ENCODE measurements around the gene CD47. TPM values are rescaled to one million over a fixed set of nuclear protein-coding genes. Genes with fewer than 3 reads are reported as not detected.

CD47 gene
- total and polyA plus RNA-seq, 2 donors from 2014 or later: 61.7 to 104 TPM

DNA sequence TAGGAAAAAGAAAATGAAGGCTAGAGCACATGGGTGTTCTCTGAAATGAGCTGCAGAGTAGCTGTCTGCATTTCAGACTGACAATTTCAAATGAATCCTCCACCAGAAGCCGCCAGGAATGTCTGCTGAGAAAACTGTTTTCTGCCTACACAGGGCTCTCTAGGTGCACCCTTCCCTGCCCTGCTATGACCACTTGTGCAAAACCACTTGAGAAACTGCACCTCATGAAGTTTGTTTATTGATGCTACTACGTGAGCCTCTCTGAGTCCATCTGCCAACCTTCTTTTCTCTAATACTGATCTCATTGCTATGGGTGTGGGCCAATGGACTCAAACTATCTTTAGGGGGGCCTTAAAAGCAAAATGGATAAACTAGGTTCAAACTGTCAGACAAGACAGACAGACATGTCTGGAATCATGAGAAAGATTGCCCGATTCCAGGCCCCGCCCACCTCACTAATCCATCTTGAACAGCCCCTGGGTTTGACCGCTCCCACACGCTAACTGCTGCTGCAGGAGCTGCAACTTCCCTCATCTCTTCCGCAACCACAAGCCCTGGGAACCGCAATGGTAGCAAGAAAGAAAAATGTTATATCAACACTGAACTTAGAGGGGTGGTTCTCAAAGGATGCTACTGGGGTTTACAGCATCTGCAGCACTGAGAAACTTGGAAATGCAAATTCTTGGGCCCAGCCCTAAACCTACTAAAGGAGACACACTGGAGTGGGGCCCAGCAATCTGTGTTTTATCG is 9.0 kb upstream of the CD47 start:
- H3K27me3 ChIP-seq (ENCODE audit: control insufficient read depth, insufficient read depth, low read length): no peaks in the 10 kb centered on the region
- H3K9ac ChIP-seq (ENCODE audit: low read length in 3 of 3): no peak overlapping the region
- H3K4me3 ChIP-seq (ENCODE audit: low read length in 3 of 3): no peak overlapping the region
- H3K36me3 ChIP-seq (ENCODE audit: control insufficient read depth in 2 of 3, insufficient read depth in 3 of 3, low read length in 3 of 3): no peaks in the 10 kb centered on the region
- no peaks in the 10 kb centered on the region for H3K9me3 ChIP-seq (ENCODE audit: control insufficient read depth in 2 of 3, insufficient read depth in 1 of 3, low read length in 3 of 3)
- peak in 1 of 5 donors; percentile 67 for DNase-seq
- intact Hi-C loops (cut with DNase I): no loop called here
- TF ChIP-seq, protein P1, sequence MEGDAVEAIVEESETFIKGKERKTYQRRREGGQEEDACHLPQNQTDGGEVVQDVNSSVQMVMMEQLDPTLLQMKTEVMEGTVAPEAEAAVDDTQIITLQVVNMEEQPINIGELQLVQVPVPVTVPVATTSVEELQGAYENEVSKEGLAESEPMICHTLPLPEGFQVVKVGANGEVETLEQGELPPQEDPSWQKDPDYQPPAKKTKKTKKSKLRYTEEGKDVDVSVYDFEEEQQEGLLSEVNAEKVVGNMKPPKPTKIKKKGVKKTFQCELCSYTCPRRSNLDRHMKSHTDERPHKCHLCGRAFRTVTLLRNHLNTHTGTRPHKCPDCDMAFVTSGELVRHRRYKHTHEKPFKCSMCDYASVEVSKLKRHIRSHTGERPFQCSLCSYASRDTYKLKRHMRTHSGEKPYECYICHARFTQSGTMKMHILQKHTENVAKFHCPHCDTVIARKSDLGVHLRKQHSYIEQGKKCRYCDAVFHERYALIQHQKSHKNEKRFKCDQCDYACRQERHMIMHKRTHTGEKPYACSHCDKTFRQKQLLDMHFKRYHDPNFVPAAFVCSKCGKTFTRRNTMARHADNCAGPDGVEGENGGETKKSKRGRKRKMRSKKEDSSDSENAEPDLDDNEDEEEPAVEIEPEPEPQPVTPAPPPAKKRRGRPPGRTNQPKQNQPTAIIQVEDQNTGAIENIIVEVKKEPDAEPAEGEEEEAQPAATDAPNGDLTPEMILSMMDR (IDR thresholded peaks at IDR 0.05; ENCODE audit: borderline replicate concordance, extremely low read depth, insufficient read depth): no peak
- no peak for FAIRE-seq
- no peaks in the 10 kb centered on the region for H3K4me1 ChIP-seq (ENCODE audit: control insufficient read depth in 2 of 3, insufficient read depth in 2 of 3, low read depth in 1 of 3, low read length in 3 of 3)
- no peak overlapping the region for H3K27ac ChIP-seq (ENCODE audit: low read depth in 2 of 2, low read length in 2 of 2)

DNA sequence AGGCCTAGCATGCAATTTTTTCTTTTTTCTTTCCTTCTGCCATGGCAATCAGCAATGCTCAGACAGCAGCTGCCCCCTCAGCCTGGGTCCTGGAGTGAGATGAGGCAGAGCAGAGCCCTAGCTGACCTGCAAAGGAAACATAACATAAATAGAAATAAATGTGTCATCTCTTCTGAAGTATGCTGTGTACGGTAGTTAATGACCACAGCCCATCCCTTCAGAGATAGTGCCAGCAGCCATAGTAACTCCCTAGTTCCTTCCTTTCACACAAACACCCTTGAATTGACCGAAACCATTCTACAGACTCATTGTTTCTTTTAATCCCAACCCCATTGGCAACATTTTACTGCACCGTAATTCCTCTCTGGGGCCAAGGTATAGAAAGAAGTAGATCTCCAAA is 8.4 kb upstream of the CD47 start:
- H3K4me1 ChIP-seq (ENCODE audit: control insufficient read depth in 2 of 3, insufficient read depth in 2 of 3, low read depth in 1 of 3, low read length in 3 of 3): no peaks in the 10 kb centered on the region
- intact Hi-C loops (cut with DNase I): no loop called here
- H3K27ac ChIP-seq (ENCODE audit: low read depth in 2 of 2, low read length in 2 of 2): no peak overlapping the region
- no peaks in the 10 kb centered on the region for H3K36me3 ChIP-seq (ENCODE audit: control insufficient read depth in 2 of 3, insufficient read depth in 3 of 3, low read length in 3 of 3)
- DNase-seq (peak in 1 of 5 donors; percentile 9), FAIRE-seq (no peak)
- no peaks in the 10 kb centered on the region for H3K27me3 ChIP-seq (ENCODE audit: control insufficient read depth, insufficient read depth, low read length)
- no peak overlapping the region for H3K4me3 ChIP-seq (ENCODE audit: low read length in 3 of 3)
- no peak overlapping the region for H3K9ac ChIP-seq (ENCODE audit: low read length in 3 of 3)
- H3K9me3 ChIP-seq (ENCODE audit: control insufficient read depth in 2 of 3, insufficient read depth in 1 of 3, low read length in 3 of 3): no peaks in the 10 kb centered on the region
- TF ChIP-seq, protein P1 (IDR thresholded peaks at IDR 0.05; ENCODE audit: borderline replicate concordance, extremely low read depth, insufficient read depth): no peak

DNA sequence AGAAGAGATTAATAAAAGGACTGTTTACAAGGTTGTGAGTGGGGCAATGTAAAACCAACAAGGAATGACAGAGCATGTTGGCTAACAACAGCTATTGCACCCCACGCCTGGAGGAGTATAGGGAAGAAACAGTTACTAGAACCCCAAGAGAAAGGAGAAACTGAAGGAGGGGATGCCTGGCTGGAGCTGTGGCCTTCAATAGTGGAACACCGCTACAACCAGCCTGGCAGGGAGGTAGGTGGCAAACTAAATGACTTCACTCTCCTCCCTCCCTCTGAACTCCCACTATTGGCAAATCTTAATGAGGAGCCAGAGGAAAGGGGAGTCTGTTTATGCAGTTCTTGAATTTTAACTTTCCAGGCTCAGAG is 7.2 kb upstream of the CD47 start:
- Histone ChIP-seq H3K9ac (ENCODE audit: low read length in 3 of 3) (no peak overlapping the region), H3K4me3 (ENCODE audit: low read length in 3 of 3) (no peak overlapping the region), H3K27ac (ENCODE audit: low read depth in 2 of 2, low read length in 2 of 2) (no peak overlapping the region), H3K9me3 (ENCODE audit: control insufficient read depth in 2 of 3, insufficient read depth in 1 of 3, low read length in 3 of 3) (no peaks in the 10 kb centered on the region), H3K4me1 (ENCODE audit: control insufficient read depth in 2 of 3, insufficient read depth in 2 of 3, low read depth in 1 of 3, low read length in 3 of 3) (no peaks in the 10 kb centered on the region), H3K27me3 (ENCODE audit: control insufficient read depth, insufficient read depth, low read length) (no peaks in the 10 kb centered on the region), H3K36me3 (ENCODE audit: control insufficient read depth in 2 of 3, insufficient read depth in 3 of 3, low read length in 3 of 3) (no peaks in the 10 kb centered on the region)
- no peak for FAIRE-seq
- DNase-seq: no peak
- intact Hi-C loops (cut with DNase I): no loop called here
- TF ChIP-seq, protein P1 (IDR thresholded peaks at IDR 0.05; ENCODE audit: borderline replicate concordance, extremely low read depth, insufficient read depth): no peak

Measured in kidney (tissue), 14 donors.